ENCODE results near the gene LCP2.
"Not testable (repeated sequence)": the region's sequence is repeated elsewhere in the genome, so short reads cannot be mapped to it uniquely, and the experiment has no call there.

Gene LCP2

GRCh38 chr5:170269579-170269978, 28.0 kb downstream of the LCP2 start:
- no peak for FAIRE-seq

GRCh38 chr5:170268884-170269283, 28.7 kb downstream of the LCP2 start:
- no peak for FAIRE-seq

GRCh38 chr5:170268153-170268689, 29.4 kb downstream of the LCP2 start:
- FAIRE-seq = no peak

GRCh38 chr5:170267431-170268152, 30.0 kb downstream of the LCP2 start:
- peak; percentile 69 for FAIRE-seq

- FAIRE-seq = no peak
These were observed 30.8 kb downstream of the LCP2 start for GRCh38 chr5:170266570-170267381.

GRCh38 chr5:170265522-170265921, 32.1 kb downstream of the LCP2 start:
- no peak for FAIRE-seq

GRCh38 chr5:170263906-170264305, 33.7 kb downstream of the LCP2 start:
- no peak for FAIRE-seq

- FAIRE-seq = no peak
These were observed 35.2 kb downstream of the LCP2 start for GRCh38 chr5:170262061-170263045.

- FAIRE-seq = no peak
These were observed 36.0 kb downstream of the LCP2 start for GRCh38 chr5:170261528-170262043.

- no peak for FAIRE-seq
These were observed 40.2 kb downstream of the LCP2 start for GRCh38 chr5:170257370-170257769.

GRCh38 chr5:170256571-170256970, 41.0 kb downstream of the LCP2 start:
- no peak for FAIRE-seq

- FAIRE-seq = no peak
These were observed 43.5 kb downstream of the LCP2 start for GRCh38 chr5:170254056-170254455.

GRCh38 chr5:170252720-170253350, 44.7 kb downstream of the LCP2 start:
- no peak for FAIRE-seq

GRCh38 chr5:170252109-170252508, 45.5 kb downstream of the LCP2 start:
- no peak for FAIRE-seq

GRCh38 chr5:170251462-170251861, 46.1 kb downstream of the LCP2 start:
- FAIRE-seq = no peak

- FAIRE-seq = no peak
These were observed 46.7 kb downstream of the LCP2 start for GRCh38 chr5:170250810-170251317.

GRCh38 chr5:170249355-170249754, 48.2 kb downstream of the LCP2 start:
- FAIRE-seq = no peak

GRCh38 chr5:170248931-170249227, 48.7 kb downstream of the LCP2 start:
- FAIRE-seq = not testable (repeated sequence)

- FAIRE-seq = no peak
These were observed 49.2 kb downstream of the LCP2 start for GRCh38 chr5:170248172-170248930.

GRCh38 chr5:170247363-170247762, 50.2 kb downstream of the LCP2 start:
- no peak for FAIRE-seq
